HuH-7.5 (cell line): ENCODE results near the gene TMEFF2.
A peak's percentile ranks its signal among the peaks of the same experiment; 100 is the strongest.

Experiments used
- DNase-seq: peaks from one replicate; pipeline ENCODE4 v3.0.0; 2011; ENCODE audit warnings: low spot score

TMEFF2 gene

DNA sequence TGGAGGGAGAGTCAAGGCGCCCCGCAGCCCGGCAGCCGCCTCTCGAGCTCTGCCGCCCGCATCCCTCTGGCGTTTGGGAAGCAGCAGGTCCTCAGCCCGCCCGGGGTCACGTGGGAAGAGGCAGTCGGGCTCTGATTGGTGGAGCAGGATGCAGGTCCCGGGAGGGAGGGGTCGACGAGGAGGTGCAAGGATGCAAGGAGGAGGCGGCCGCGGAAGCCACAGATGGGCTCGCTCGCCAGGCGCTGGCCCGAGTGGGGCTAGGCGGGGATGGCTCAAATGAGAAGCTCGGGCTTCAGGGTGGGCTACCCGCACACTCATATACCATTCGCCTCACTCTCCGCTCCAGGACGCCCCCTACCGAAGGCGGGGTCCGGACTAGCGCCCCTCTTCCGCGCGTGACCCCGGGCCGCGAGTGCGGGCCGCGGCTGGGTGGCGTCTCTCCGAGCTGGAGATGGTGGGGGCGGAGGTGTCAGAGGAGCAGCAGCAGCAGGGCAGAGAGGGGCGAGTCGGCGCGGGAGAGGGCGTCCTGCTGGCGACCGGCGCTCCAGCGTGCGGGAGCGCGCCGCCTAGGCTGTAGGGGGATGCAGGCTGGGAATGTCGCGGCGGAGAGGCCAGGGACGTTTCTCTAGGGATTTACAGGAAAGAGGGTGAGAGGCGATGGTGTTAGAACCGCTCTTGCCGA, at the start of gene TMEFF2:
Gene TMEFF2, minus strand, starts transcription at position 68 of the 682 bp plus-strand sequence. CDS start 409 bp downstream, outside the sequence.
- peak; percentile 85 for DNase-seq

GRCh38 chr2:192243488-192243887, 48.8 kb upstream of the TMEFF2 start:
- DNase-seq = no peak

DNA sequence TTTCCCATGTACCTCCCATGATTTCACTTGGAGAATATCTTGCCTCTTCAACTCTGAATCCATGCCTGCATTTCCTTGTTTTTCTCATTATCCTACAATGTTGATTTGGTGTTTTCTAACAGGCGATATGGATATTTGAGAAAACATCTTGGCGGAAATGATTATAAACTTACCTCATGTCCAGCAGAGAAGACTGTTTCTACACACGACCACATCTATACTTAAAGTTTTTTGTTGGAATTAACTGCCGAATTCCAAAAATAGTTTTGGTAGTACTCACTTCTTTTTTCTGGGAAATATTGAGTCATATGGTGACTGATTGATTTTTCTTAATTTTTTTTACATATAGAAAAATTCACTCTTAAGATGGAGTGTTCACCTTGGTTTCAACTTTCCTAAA, 41.4 kb upstream of the TMEFF2 start:
- DNase-seq = no peak

DNA sequence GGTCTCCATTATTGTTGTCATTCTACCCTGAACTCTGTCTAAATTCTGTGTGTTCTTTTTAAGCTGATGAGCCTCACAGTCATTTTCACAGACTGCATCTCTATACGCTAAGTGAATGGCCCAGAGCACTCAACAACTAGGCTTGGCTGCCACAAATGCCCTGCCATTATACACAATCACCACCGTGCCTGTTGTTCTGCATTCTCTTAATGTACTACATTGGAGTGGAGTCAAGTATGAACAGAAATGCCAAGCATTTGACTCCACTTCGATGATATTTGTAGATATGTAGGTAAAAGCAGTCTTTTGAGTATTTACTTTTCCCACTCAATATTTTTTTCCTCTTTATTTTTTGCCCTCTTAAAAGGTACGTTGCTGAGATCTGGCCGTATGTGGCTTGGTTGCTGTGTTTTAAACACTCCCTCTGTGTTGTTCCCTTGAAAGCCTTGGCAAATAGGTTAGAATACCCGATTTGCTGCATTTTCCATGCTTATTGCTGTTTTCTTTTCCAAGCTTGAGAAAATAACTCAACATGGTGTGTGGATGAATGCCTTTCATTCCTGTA, 36.2 kb upstream of the TMEFF2 start:
- DNase-seq = no peak

DNA sequence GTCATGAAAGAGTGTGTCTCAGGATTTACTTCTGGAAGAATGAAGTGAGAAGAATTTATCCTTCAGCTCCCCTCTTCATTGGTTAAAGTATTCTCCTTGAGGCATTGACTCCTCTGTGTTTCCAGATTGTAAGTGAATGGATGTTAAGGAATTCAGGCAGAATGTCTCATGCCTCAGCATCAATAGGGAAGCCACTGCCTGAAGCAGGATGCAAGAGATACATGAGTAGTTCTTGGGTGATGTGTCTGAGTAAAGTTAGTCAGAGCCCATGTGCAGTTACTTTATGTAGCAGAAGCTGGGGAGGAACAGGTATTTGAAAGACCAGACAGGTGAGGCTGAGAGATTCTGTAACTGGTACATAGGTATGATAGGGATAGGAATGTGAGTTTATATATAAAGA, 34.0 kb upstream of the TMEFF2 start:
- DNase-seq = no peak

GRCh38 chr2:192218970-192219369, 24.2 kb upstream of the TMEFF2 start:
- no peak for DNase-seq

GRCh38 chr2:192218377-192218776, 23.6 kb upstream of the TMEFF2 start:
- DNase-seq = no peak

- DNase-seq = no peak
These were observed 21.6 kb upstream of the TMEFF2 start for GRCh38 chr2:192216336-192216735.

- no peak for DNase-seq
These were observed 20.6 kb upstream of the TMEFF2 start for GRCh38 chr2:192215096-192215877.

DNA sequence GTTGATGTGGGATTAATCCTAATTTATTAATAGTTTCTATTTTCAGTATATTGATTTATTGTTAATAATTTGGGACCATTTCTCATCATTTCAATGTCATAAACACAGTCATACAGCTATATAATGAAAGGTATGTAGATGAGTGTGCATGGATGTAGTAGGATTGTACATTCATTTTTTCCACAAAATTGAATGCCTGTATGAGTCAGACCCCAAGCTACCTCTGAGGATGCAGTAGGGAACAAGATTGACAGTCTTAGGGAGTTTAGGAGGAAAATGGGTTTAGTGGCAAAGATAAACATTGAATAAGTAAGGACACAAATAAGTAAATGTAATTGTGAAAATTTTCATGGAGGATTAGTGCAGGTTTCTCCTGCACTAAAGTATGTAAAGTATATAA, 14.1 kb upstream of the TMEFF2 start:
- no peak for DNase-seq

DNA sequence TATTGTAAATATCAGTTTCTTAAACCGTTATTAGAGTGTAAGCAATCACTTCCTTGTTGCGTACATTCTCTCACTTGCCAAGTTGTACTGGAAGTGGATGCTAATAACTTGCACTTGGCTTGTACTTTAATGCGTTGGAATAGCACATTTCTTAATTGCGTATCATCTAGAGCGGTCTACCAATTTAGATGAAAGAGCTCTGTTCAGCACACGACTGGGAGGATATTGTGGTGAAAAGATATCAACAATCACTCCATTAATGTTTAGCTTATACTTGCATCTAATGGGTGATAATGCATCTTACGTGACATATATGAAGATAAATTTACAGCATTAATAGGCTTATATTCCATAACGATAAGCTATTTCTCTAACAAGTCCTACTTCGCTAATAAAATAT, 11.7 kb upstream of the TMEFF2 start:
- DNase-seq = no peak

- DNase-seq = no peak
These were observed 9.1 kb upstream of the TMEFF2 start for GRCh38 chr2:192203876-192204275.

- no peak for DNase-seq
These were observed 7.6 kb upstream of the TMEFF2 start for GRCh38 chr2:192202373-192202772.

DNA sequence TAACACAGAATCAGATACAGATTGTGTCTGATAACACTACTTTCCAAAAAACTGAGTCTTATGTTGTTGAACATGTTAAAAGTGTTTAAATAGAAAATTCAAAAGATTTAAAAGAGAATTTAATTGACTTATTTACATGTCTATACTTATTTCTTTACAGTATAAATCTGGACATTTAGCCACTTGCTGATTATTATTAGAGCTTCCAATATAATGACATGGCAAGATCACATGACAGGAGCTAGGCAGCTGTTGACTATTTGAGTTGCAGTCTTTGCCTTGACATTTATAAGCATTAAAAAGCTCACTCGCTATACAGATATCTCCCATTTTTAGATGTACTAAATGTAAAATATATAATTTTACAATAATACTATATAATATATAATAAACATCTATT, 6.4 kb upstream of the TMEFF2 start:
- DNase-seq = no peak

GRCh38 chr2:192197357-192197756, 2.6 kb upstream of the TMEFF2 start:
- DNase-seq = no peak

- no peak for DNase-seq
These were observed 1.9 kb upstream of the TMEFF2 start for GRCh38 chr2:192196421-192197194.

- DNase-seq = peak; percentile 31
These were observed 1.1 kb upstream of the TMEFF2 start for GRCh38 chr2:192195548-192196418.

- DNase-seq = no peak
These were observed 368 bp downstream of the TMEFF2 start for GRCh38 chr2:192194265-192194865.

- no peak for DNase-seq
These were observed 4.3 kb downstream of the TMEFF2 start for GRCh38 chr2:192190474-192190873.

DNA sequence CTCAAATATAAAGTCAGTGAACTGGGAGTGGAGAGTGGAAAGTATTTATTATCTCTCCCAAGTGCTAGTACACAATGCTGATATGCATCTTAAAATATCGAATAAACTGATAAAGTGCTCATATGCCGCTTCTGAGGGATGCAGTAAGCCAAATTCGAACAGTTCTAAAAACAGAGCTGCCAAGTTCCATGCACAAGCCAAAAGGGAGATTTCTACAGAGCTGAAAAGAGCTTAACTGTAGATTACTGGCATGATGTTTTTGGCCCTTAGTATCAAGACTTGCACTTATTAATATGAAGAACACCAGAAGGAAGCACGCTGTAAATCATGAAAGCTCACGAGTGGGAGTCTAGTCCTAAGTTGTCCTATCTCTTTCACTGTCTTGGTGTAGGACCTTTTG, 7.9 kb downstream of the TMEFF2 start:
- DNase-seq = no peak

- DNase-seq = no peak
These were observed 10.4 kb downstream of the TMEFF2 start for GRCh38 chr2:192184349-192184748.
